GM10266 (cell line): ENCODE data around the gene PAX8.

Source experiments
- DNase-seq: peaks from one replicate; pipeline ENCODE4 v3.0.0; 2012; ENCODE audit errors: extremely low spot score
- CTCF ChIP-seq: IDR thresholded peaks from 2 replicates; pipeline ENCODE4 v1.5.1; 2012; ENCODE audit warnings: mild to moderate bottlenecking, low read depth; ENCODE audit not compliant: control insufficient read depth, insufficient read depth; ENCODE audit errors: missing control alignments

PAX8 gene

GRCh38 chr2:113200736-113201490 is 77.8 kb downstream of the PAX8 start:
- no peak for DNase-seq
- TF ChIP-seq CTCF = no peak

GRCh38 chr2:113200236-113200635 is 78.5 kb downstream of the PAX8 start:
- no peak for TF ChIP-seq CTCF
- DNase-seq = no peak

GRCh38 chr2:113198790-113199612 is 79.7 kb downstream of the PAX8 start:
- TF ChIP-seq CTCF = peak; percentile 79
- peak; percentile 91 for DNase-seq

GRCh38 chr2:113198048-113198789 is 80.5 kb downstream of the PAX8 start:
- no peak for TF ChIP-seq CTCF
- DNase-seq = no peak

GRCh38 chr2:113197347-113198047 is 81.2 kb downstream of the PAX8 start:
- DNase-seq = no peak
- no peak for TF ChIP-seq CTCF

- no peak for DNase-seq
- TF ChIP-seq CTCF = no peak
Observed at GRCh38 chr2:113196839-113197238, 81.9 kb downstream of the PAX8 start.
